WTC11 (cell line): Measurements from ENCODE around the gene UBN1. TPM values are rescaled to one million over a fixed set of nuclear protein-coding genes. Genes with fewer than 3 reads are reported as not detected.

Experiments used
- ATAC-seq: fragments of 200-7000 bp; cut with Tn5 transposase; 2 replicates; pipeline ENCODE4 v1.10.0; 2021; ENCODE audit warnings: mild to moderate bottlenecking, moderate library complexity
- CTCF ChIA-PET: fragments of 300-600 bp; sonication (Branson Sonifier 250); formaldehyde crosslinking; loops from one replicate; lab custom pipeline; 2021; ENCODE audit warnings: antibody characterized with exemption; lab: Charles Lee
- POLR2A ChIA-PET: fragments of 350-600 bp; sonication (Branson Sonifier 250); formaldehyde crosslinking; loops from one replicate; lab custom pipeline; 2021; ENCODE audit warnings: antibody characterized with exemption; lab: Charles Lee
- DNase-seq: peaks from one replicate; pipeline ENCODE4 v3.0.0; 2021; ENCODE audit warnings: low spot score
- H3K27ac Mint-ChIP-seq: 2 replicates; pipeline ENCODE4 v1.8.0; 2021; ENCODE audit warnings: mixed read lengths
- H3K27me3 Mint-ChIP-seq: 2 replicates; pipeline ENCODE4 v1.8.0; 2021; ENCODE audit warnings: low read depth, mild to moderate bottlenecking, moderate library complexity, mixed read lengths
- H3K36me3 Mint-ChIP-seq: 2 replicates; pipeline ENCODE4 v1.8.0; 2021; ENCODE audit warnings: mixed read lengths
- H3K4me1 Mint-ChIP-seq: 2 replicates; pipeline ENCODE4 v1.8.0; 2022; ENCODE audit warnings: mixed read lengths
- H3K4me3 Mint-ChIP-seq: 2 replicates; pipeline ENCODE4 v1.8.0; 2021; ENCODE audit warnings: mild to moderate bottlenecking, moderate library complexity, mixed read lengths
- H3K9me3 Mint-ChIP-seq: 2 replicates; pipeline ENCODE4 v1.8.0; 2021; ENCODE audit warnings: mixed read lengths
- CBFB ChIP-seq: sonication (generic); formaldehyde crosslinking; IDR thresholded peaks from 2 replicates; pipeline ENCODE4 v1.8.1; 2022; ENCODE audit warnings: mild to moderate bottlenecking, low read depth, missing genetic modification reagents
- CREB1 ChIP-seq: sonication (generic); formaldehyde crosslinking; IDR thresholded peaks from 2 replicates; pipeline ENCODE4 v1.8.0; 2023; ENCODE audit warnings: mild to moderate bottlenecking, missing genetic modification reagents
- E2F4 ChIP-seq: sonication (generic); formaldehyde crosslinking; IDR thresholded peaks from 2 replicates; pipeline ENCODE4 v1.8.1; 2022; ENCODE audit warnings: low read depth, mild to moderate bottlenecking, moderate library complexity, missing genetic modification reagents, borderline replicate concordance
- FOXJ3 ChIP-seq: sonication (generic); formaldehyde crosslinking; IDR thresholded peaks from 2 replicates; pipeline ENCODE4 v1.9.0; 2021; ENCODE audit warnings: missing genetic modification reagents, mild to moderate bottlenecking, borderline replicate concordance
- GTF2I ChIP-seq: fragments of 250-450 bp; sonication (Bioruptor Pico); conservative IDR thresholded peaks from 2 replicates; pipeline ENCODE4 v1.4.0; 2021; ENCODE audit warnings: mild to moderate bottlenecking
- JUN ChIP-seq: sonication (generic); formaldehyde crosslinking; IDR thresholded peaks from 2 replicates; pipeline ENCODE4 v1.8.0; 2023; ENCODE audit warnings: mild to moderate bottlenecking, missing genetic modification reagents
- KAT7 ChIP-seq: sonication (generic); formaldehyde crosslinking; IDR thresholded peaks from 2 replicates; pipeline ENCODE4 v1.8.1; 2023; ENCODE audit warnings: missing genetic modification reagents, mild to moderate bottlenecking, borderline replicate concordance
- NR3C1 ChIP-seq: sonication (generic); formaldehyde crosslinking; conservative IDR thresholded peaks from 2 replicates; pipeline ENCODE4 v1.8.1; 2023; ENCODE audit warnings: low read depth, mild to moderate bottlenecking, missing genetic modification reagents
- OVOL2 ChIP-seq: fragments of 250-450 bp; sonication (Bioruptor Pico); IDR thresholded peaks from 2 replicates; pipeline ENCODE4 v1.9.0; 2021; ENCODE audit warnings: mild to moderate bottlenecking, borderline replicate concordance
- PREB ChIP-seq: sonication (generic); formaldehyde crosslinking; IDR thresholded peaks from 2 replicates; pipeline ENCODE4 v1.8.1; 2022; ENCODE audit warnings: mild to moderate bottlenecking, missing genetic modification reagents, moderate library complexity, borderline replicate concordance
- SMAD3 ChIP-seq: sonication (generic); formaldehyde crosslinking; IDR thresholded peaks from 2 replicates; pipeline ENCODE4 v1.8.0; 2022; ENCODE audit warnings: missing genetic modification reagents, mild to moderate bottlenecking, borderline replicate concordance
- SP1 ChIP-seq: sonication (generic); formaldehyde crosslinking; conservative IDR thresholded peaks from 2 replicates; pipeline ENCODE4 v1.8.1; 2022; ENCODE audit warnings: missing genetic modification reagents
- STAT6 ChIP-seq: sonication (generic); formaldehyde crosslinking; conservative IDR thresholded peaks from 2 replicates; pipeline ENCODE4 v1.8.1; 2023; ENCODE audit warnings: mild to moderate bottlenecking, low read depth, missing genetic modification reagents, moderate library complexity
- TEAD4 ChIP-seq: sonication (generic); formaldehyde crosslinking; IDR thresholded peaks from 2 replicates; pipeline ENCODE4 v1.8.0; 2022; ENCODE audit warnings: mild to moderate bottlenecking, missing genetic modification reagents
- ZBTB21 ChIP-seq: sonication (generic); formaldehyde crosslinking; IDR thresholded peaks from 2 replicates; pipeline ENCODE4 v1.8.1; 2023; ENCODE audit warnings: mild to moderate bottlenecking, missing genetic modification reagents, borderline replicate concordance
- ZNF121 ChIP-seq: sonication (generic); formaldehyde crosslinking; IDR thresholded peaks from 2 replicates; pipeline ENCODE4 v1.8.0; 2023; ENCODE audit warnings: missing genetic modification reagents
- total RNA-seq: library from RNA; stranded (reverse); gene quantifications from 3 replicates; pipeline ENCODE4 v1.2.3, GENCODE V29; 2021
- TF ChIP-seq, protein P1 (sequence below): sonication (generic); formaldehyde crosslinking; IDR thresholded peaks from 2 replicates; pipeline ENCODE4 v1.8.0; 2022; ENCODE audit warnings: missing genetic modification reagents
- TF ChIP-seq, protein P2 (sequence below): sonication (generic); formaldehyde crosslinking; IDR thresholded peaks from 2 replicates; pipeline ENCODE4 v1.8.0; 2023; ENCODE audit warnings: missing genetic modification reagents, mild to moderate bottlenecking, borderline replicate concordance
- TF ChIP-seq, protein P3 (sequence below): sonication (generic); formaldehyde crosslinking; conservative IDR thresholded peaks from 2 replicates; pipeline ENCODE4 v1.8.1; 2022; ENCODE audit warnings: mild to moderate bottlenecking, missing genetic modification reagents
- TF ChIP-seq, protein P4 (sequence below): sonication (generic); formaldehyde crosslinking; IDR thresholded peaks from 2 replicates; pipeline ENCODE4 v1.8.1; 2022; ENCODE audit warnings: low read depth, missing genetic modification reagents, borderline replicate concordance

Gene UBN1
- total RNA-seq, 1 experiment from 2014 or later: 38.5 TPM

GRCh38 chr16:4806280-4806679 is 41.0 kb upstream of the UBN1 start:
- ATAC-seq (no peak), DNase-seq (no peak)
- no peak overlapping the region for H3K27ac Mint-ChIP-seq
- TF ChIP-seq ZNF121 (CRISPR knock-in tag) (peak; percentile 84), GTF2I (CRISPR knock-in tag) (peak; percentile 47; the same call in 1 of the 2 replicates), CREB1 (CRISPR knock-in tag) (no peak), CBFB (CRISPR knock-in tag) (no peak), SMAD3 (no peak)
- CTCF ChIA-PET: interaction anchor here (0.7 to 1.2 kb wide), 2 partner anchors 78 to 98 kb away, joined by 3 read pairs; no protein-coding TSS in a partner anchor
- peaks cover 25% of the 10 kb centered on the region for H3K36me3 Mint-ChIP-seq
- no peak overlapping the region for H3K4me3 Mint-ChIP-seq
- no peaks in the 10 kb centered on the region for H3K9me3 Mint-ChIP-seq
- POLR2A ChIA-PET: no interaction called here
- peaks cover 10% of the 10 kb centered on the region for H3K4me1 Mint-ChIP-seq
- H3K27me3 Mint-ChIP-seq: no peaks in the 10 kb centered on the region

GRCh38 chr16:4811242-4811641 is 36.0 kb upstream of the UBN1 start:
- ChIA-PET CTCF (no interaction called here), POLR2A (no interaction called here)
- Mint-ChIP-seq H3K27ac (peak overlapping the region; percentile 70; the same call in 1 of the 2 replicates), H3K36me3 (peaks cover 59% of the 10 kb centered on the region), H3K4me1 (no peaks in the 10 kb centered on the region), H3K27me3 (no peaks in the 10 kb centered on the region), H3K4me3 (no peak overlapping the region), H3K9me3 (no peaks in the 10 kb centered on the region)
- ATAC-seq (no peak), DNase-seq (no peak)
- TF ChIP-seq E2F4 (no peak), TEAD4 (CRISPR knock-in tag) (no peak), ZBTB21 (no peak), OVOL2 (CRISPR knock-in tag) (no peak), NR3C1 (CRISPR knock-in tag) (no peak), SP1 (no peak), JUN (CRISPR knock-in tag) (no peak), CBFB (CRISPR knock-in tag) (no peak), FOXJ3 (CRISPR knock-in tag) (no peak), STAT6 (CRISPR knock-in tag) (no peak), PREB (CRISPR knock-in tag) (no peak), KAT7 (CRISPR knock-in tag) (no peak)
- TF ChIP-seq, protein P1, sequence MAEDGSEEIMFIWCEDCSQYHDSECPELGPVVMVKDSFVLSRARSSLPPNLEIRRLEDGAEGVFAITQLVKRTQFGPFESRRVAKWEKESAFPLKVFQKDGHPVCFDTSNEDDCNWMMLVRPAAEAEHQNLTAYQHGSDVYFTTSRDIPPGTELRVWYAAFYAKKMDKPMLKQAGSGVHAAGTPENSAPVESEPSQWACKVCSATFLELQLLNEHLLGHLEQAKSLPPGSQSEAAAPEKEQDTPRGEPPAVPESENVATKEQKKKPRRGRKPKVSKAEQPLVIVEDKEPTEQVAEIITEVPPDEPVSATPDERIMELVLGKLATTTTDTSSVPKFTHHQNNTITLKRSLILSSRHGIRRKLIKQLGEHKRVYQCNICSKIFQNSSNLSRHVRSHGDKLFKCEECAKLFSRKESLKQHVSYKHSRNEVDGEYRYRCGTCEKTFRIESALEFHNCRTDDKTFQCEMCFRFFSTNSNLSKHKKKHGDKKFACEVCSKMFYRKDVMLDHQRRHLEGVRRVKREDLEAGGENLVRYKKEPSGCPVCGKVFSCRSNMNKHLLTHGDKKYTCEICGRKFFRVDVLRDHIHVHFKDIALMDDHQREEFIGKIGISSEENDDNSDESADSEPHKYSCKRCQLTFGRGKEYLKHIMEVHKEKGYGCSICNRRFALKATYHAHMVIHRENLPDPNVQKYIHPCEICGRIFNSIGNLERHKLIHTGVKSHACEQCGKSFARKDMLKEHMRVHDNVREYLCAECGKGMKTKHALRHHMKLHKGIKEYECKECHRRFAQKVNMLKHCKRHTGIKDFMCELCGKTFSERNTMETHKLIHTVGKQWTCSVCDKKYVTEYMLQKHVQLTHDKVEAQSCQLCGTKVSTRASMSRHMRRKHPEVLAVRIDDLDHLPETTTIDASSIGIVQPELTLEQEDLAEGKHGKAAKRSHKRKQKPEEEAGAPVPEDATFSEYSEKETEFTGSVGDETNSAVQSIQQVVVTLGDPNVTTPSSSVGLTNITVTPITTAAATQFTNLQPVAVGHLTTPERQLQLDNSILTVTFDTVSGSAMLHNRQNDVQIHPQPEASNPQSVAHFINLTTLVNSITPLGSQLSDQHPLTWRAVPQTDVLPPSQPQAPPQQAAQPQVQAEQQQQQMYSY: no peak
- TF ChIP-seq, protein P2, sequence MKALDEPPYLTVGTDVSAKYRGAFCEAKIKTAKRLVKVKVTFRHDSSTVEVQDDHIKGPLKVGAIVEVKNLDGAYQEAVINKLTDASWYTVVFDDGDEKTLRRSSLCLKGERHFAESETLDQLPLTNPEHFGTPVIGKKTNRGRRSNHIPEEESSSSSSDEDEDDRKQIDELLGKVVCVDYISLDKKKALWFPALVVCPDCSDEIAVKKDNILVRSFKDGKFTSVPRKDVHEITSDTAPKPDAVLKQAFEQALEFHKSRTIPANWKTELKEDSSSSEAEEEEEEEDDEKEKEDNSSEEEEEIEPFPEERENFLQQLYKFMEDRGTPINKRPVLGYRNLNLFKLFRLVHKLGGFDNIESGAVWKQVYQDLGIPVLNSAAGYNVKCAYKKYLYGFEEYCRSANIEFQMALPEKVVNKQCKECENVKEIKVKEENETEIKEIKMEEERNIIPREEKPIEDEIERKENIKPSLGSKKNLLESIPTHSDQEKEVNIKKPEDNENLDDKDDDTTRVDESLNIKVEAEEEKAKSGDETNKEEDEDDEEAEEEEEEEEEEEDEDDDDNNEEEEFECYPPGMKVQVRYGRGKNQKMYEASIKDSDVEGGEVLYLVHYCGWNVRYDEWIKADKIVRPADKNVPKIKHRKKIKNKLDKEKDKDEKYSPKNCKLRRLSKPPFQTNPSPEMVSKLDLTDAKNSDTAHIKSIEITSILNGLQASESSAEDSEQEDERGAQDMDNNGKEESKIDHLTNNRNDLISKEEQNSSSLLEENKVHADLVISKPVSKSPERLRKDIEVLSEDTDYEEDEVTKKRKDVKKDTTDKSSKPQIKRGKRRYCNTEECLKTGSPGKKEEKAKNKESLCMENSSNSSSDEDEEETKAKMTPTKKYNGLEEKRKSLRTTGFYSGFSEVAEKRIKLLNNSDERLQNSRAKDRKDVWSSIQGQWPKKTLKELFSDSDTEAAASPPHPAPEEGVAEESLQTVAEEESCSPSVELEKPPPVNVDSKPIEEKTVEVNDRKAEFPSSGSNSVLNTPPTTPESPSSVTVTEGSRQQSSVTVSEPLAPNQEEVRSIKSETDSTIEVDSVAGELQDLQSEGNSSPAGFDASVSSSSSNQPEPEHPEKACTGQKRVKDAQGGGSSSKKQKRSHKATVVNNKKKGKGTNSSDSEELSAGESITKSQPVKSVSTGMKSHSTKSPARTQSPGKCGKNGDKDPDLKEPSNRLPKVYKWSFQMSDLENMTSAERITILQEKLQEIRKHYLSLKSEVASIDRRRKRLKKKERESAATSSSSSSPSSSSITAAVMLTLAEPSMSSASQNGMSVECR (CRISPR knock-in tag): no peak
- TF ChIP-seq, protein P3, sequence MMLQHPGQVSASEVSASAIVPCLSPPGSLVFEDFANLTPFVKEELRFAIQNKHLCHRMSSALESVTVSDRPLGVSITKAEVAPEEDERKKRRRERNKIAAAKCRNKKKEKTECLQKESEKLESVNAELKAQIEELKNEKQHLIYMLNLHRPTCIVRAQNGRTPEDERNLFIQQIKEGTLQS (CRISPR knock-in tag): no peak
- TF ChIP-seq, protein P4, sequence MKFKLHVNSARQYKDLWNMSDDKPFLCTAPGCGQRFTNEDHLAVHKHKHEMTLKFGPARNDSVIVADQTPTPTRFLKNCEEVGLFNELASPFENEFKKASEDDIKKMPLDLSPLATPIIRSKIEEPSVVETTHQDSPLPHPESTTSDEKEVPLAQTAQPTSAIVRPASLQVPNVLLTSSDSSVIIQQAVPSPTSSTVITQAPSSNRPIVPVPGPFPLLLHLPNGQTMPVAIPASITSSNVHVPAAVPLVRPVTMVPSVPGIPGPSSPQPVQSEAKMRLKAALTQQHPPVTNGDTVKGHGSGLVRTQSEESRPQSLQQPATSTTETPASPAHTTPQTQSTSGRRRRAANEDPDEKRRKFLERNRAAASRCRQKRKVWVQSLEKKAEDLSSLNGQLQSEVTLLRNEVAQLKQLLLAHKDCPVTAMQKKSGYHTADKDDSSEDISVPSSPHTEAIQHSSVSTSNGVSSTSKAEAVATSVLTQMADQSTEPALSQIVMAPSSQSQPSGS (CRISPR knock-in tag): no peak
